H9 (cell line): ENCODE data around the gene RTP1. TPM values are rescaled to one million over a fixed set of nuclear protein-coding genes. Genes with fewer than 3 reads are reported as not detected.

Experiments
- DNase-seq: peaks from one replicate; pipeline ENCODE4 v3.0.0-alpha.2; 2017
- H2AFZ ChIP-seq: one replicate; pipeline ENCODE4 v1.6.1; 2013; ENCODE audit warnings: mild to moderate bottlenecking, low read length, control low read depth, moderate library complexity
- H2AK5ac ChIP-seq: 2 replicates; pipeline ENCODE4 v1.6.1; 2013; ENCODE audit warnings: low read length, control low read depth, mixed read lengths; ENCODE audit not compliant: insufficient read length
- H2BK120ac ChIP-seq: one replicate; pipeline ENCODE4 v1.6.1; 2013; ENCODE audit warnings: low read depth, mild to moderate bottlenecking, low read length, control low read depth, inconsistent platforms; ENCODE audit not compliant: poor library complexity, severe bottlenecking
- H2BK12ac ChIP-seq: 2 replicates; pipeline ENCODE4 v1.6.1; 2013; ENCODE audit warnings: low read length, control low read depth, mixed read lengths, low read depth; ENCODE audit not compliant: insufficient read length
- H2BK15ac ChIP-seq: 2 replicates; pipeline ENCODE4 v1.6.1; 2013; ENCODE audit warnings: low read depth, low read length, control low read depth
- H2BK20ac ChIP-seq: one replicate; pipeline ENCODE4 v1.6.1; 2013; ENCODE audit warnings: low read depth, mild to moderate bottlenecking, low read length, control low read depth, inconsistent platforms; ENCODE audit not compliant: poor library complexity, severe bottlenecking
- H2BK5ac ChIP-seq: 2 replicates; pipeline ENCODE4 v1.6.1; 2013; ENCODE audit warnings: low read length, control low read depth, mixed read lengths; ENCODE audit not compliant: insufficient read length
- H3K14ac ChIP-seq: 2 replicates; pipeline ENCODE4 v1.6.1; 2013; ENCODE audit warnings: low read length, control low read depth; ENCODE audit not compliant: insufficient read depth
- H3K18ac ChIP-seq: 2 replicates; pipeline ENCODE4 v1.6.1; 2013; ENCODE audit warnings: low read depth, mild to moderate bottlenecking, mixed read lengths, low read length, control low read depth; ENCODE audit not compliant: insufficient read length
- H3K23ac ChIP-seq: 2 replicates; pipeline ENCODE4 v1.6.1; 2013; ENCODE audit warnings: low read length, control low read depth, mixed read lengths, low read depth; ENCODE audit not compliant: insufficient read length
- H3K23me2 ChIP-seq: 2 replicates; pipeline ENCODE4 v1.6.1; 2013; ENCODE audit warnings: low read depth, mild to moderate bottlenecking, mixed read lengths, low read length, control low read depth; ENCODE audit not compliant: insufficient read length, poor library complexity, severe bottlenecking
- H3K27ac ChIP-seq: 2 replicates; pipeline ENCODE4 v1.5.1; 2013; ENCODE audit warnings: low read length, control low read depth, mixed read lengths, low read depth; ENCODE audit not compliant: insufficient read length
- H3K27me3 ChIP-seq: 2 replicates; pipeline ENCODE4 v1.6.1; 2013; ENCODE audit warnings: low read length, control low read depth, inconsistent platforms; ENCODE audit not compliant: insufficient read depth
- H3K4ac ChIP-seq: 2 replicates; pipeline ENCODE4 v1.6.1; 2013; ENCODE audit warnings: low read depth, mild to moderate bottlenecking, control low read depth, inconsistent platforms, low read length, moderate library complexity
- H3K4me1 ChIP-seq: 2 replicates; pipeline ENCODE4 v1.6.1; 2013; ENCODE audit warnings: low read length, control low read depth, inconsistent platforms; ENCODE audit not compliant: insufficient read depth
- H3K4me2 ChIP-seq: 2 replicates; pipeline ENCODE4 v1.6.1; 2013; ENCODE audit warnings: low read length, control low read depth, mixed read lengths; ENCODE audit not compliant: insufficient read length, insufficient read depth
- H3K56ac ChIP-seq: 2 replicates; pipeline ENCODE4 v1.6.1; 2013; ENCODE audit warnings: low read depth, mild to moderate bottlenecking, mixed read lengths, low read length, control low read depth; ENCODE audit not compliant: insufficient read length
- H3K79me1 ChIP-seq: 2 replicates; pipeline ENCODE4 v1.6.1; 2013; ENCODE audit warnings: low read depth, mild to moderate bottlenecking, moderate library complexity, low read length, control low read depth, inconsistent platforms; ENCODE audit not compliant: insufficient read depth, poor library complexity, severe bottlenecking
- H3K79me2 ChIP-seq: 2 replicates; pipeline ENCODE4 v1.6.1; 2013; ENCODE audit warnings: low read length, control low read depth, inconsistent platforms; ENCODE audit not compliant: insufficient read depth
- H3K9ac ChIP-seq: 2 replicates; pipeline ENCODE4 v1.6.1; 2013; ENCODE audit warnings: low read length, control low read depth, mixed read lengths; ENCODE audit not compliant: insufficient read length; ENCODE audit errors: extremely low read depth
- H3K9me3 ChIP-seq: one replicate; pipeline ENCODE4 v1.6.1; 2013; ENCODE audit warnings: low read depth, low read length, inconsistent platforms; ENCODE audit not compliant: control insufficient read depth
- H3T11ph ChIP-seq: one replicate; pipeline ENCODE4 v1.6.1; 2013; ENCODE audit warnings: mild to moderate bottlenecking, low read length, control low read depth, inconsistent platforms
- H4K20me1 ChIP-seq: one replicate; pipeline ENCODE4 v1.6.1; 2013; ENCODE audit not compliant: control insufficient read depth, insufficient read length, insufficient read depth
- H4K5ac ChIP-seq: 2 replicates; pipeline ENCODE4 v1.6.1; 2013; ENCODE audit warnings: low read depth, mild to moderate bottlenecking, mixed read lengths, low read length, control low read depth; ENCODE audit not compliant: insufficient read length
- H4K8ac ChIP-seq: replicated peaks from 2 replicates; pipeline ENCODE4 v1.6.1; 2013; ENCODE audit warnings: low read length, control low read depth, mixed read lengths, low read depth; ENCODE audit not compliant: insufficient read length
- H4K91ac ChIP-seq: 2 replicates; pipeline ENCODE4 v1.6.1; 2013; ENCODE audit warnings: low read depth, mild to moderate bottlenecking, moderate library complexity, mixed read lengths, low read length, control low read depth; ENCODE audit not compliant: insufficient read length
- H3K27ac Mint-ChIP-seq, 3 experiments: 2 replicates in 2 of 3; 3 replicates in 1 of 3; pipeline ENCODE4 v1.8.0; 2020 to 2021; ENCODE audit warnings: mixed read lengths in 3 of 3, mild to moderate bottlenecking in 1 of 3, moderate library complexity in 1 of 3
- H3K27me3 Mint-ChIP-seq: 2 replicates; pipeline ENCODE4 v1.8.0; 2021; ENCODE audit warnings: low read depth, mild to moderate bottlenecking, moderate library complexity, mixed read lengths
- H3K36me3 Mint-ChIP-seq, 3 experiments: 2 replicates in 2 of 3; 3 replicates in 1 of 3; pipeline ENCODE4 v1.8.0; 2020 to 2021; ENCODE audit warnings: low read depth in 3 of 3, mixed read lengths in 3 of 3; ENCODE audit not compliant: insufficient read depth in 1 of 3
- H3K4me1 Mint-ChIP-seq, 2 experiments: 2 replicates each; pipeline ENCODE4 v1.8.0; 2020; ENCODE audit warnings: mixed read lengths in 2 of 2
- H3K4me3 Mint-ChIP-seq, 2 experiments: 2 replicates in 1 of 2; 3 replicates in 1 of 2; pipeline ENCODE4 v1.8.0; 2020 to 2021; ENCODE audit warnings: mild to moderate bottlenecking in 2 of 2, mixed read lengths in 2 of 2, moderate library complexity in 1 of 2
- H3K9me3 Mint-ChIP-seq, 2 experiments: 2 replicates in 1 of 2; 3 replicates in 1 of 2; pipeline ENCODE4 v1.8.0; 2020; ENCODE audit warnings: mild to moderate bottlenecking in 2 of 2, mixed read lengths in 2 of 2, moderate library complexity in 1 of 2
- CTCF ChIP-seq: fragments of 200-600 bp; sonication (generic); conservative IDR thresholded peaks from 3 replicates; pipeline ENCODE4 v1.8.0; 2021; ENCODE audit warnings: antibody characterized with exemption, mild to moderate bottlenecking
- WGBS: extraction: QIAGEN DNeasy Blood & Tissue Kit; methylation state at CpG from one replicate; pipeline ENCODE4 v1.1.7; 2013; ENCODE audit warnings: missing lambda C conversion rate, low lambda C conversion rate, mixed read lengths; ENCODE audit not compliant: insufficient read length; ENCODE audit errors: extremely low coverage; 5-methylcytosine and 5-hydroxymethylcytosine counted together
- total RNA-seq: library from RNA; stranded (reverse); gene quantifications from 2 replicates; pipeline ENCODE4 v1.2.1, GENCODE V29; 2021

RTP1 gene
- total RNA-seq, 1 experiment from 2014 or later = 6.6 TPM

DNA sequence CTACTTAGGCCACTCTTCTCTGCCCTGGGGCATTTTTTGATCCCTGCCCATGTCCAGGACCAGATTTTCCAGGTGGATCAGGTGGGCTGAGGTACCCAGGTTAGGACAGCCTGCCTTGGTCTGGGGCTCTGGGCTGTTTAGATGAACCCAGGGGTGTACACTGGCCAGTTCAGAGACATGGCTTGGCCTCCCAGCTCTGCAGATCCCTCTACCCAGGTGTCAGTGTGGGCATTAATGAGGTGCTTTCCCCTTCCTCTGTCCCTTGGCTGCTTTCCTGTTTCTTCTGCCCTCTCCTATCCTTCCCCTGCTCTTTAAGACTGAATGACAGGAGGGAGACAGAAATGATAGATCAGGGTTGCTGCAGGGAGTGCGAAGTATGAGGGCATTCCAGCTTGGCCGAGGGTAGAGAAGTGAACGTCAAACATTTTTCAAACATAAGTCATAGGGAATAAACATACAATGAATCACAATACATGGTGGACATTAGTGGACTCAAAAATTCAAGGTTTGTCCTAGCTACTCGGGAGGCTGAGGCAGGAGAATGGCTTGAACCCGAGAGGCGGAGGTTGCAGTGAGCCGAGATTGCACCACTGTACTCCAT is 30.5 kb downstream of the RTP1 start:
- Histone ChIP-seq H4K91ac (no peak overlapping the region), H2BK20ac (no peak overlapping the region), H3K9me3 (no peaks in the 10 kb centered on the region), H3K23me2 (no peaks in the 10 kb centered on the region), H4K5ac (no peak overlapping the region), H3K4me1 (no peaks in the 10 kb centered on the region), H4K8ac (no peak overlapping the region), H3T11ph (no peak overlapping the region), H3K23ac (no peak overlapping the region), H3K56ac (no peak overlapping the region), H3K9ac (no peak overlapping the region), H2BK5ac (no peak overlapping the region), H2BK15ac (no peak overlapping the region), H4K20me1 (no peaks in the 10 kb centered on the region), H3K4ac (no peak overlapping the region), H3K14ac (no peak overlapping the region), H2AFZ (no peak overlapping the region), H3K27ac (no peak overlapping the region), H2AK5ac (no peak overlapping the region), H3K4me2 (no peak overlapping the region), H2BK12ac (no peak overlapping the region), H3K27me3 (no peaks in the 10 kb centered on the region), H3K79me2 (no peaks in the 10 kb centered on the region), H3K79me1 (no peaks in the 10 kb centered on the region), H2BK120ac (no peak overlapping the region), H3K18ac (no peak overlapping the region)
- H3K27me3 Mint-ChIP-seq = peaks cover 7% of the 10 kb centered on the region
- H3K4me1 Mint-ChIP-seq = peaks cover 0 to 6% of the 10 kb centered on the region in 2 experiments; a peak in 2 of 4 replicates
- WGBS = no CpG with 5 or more reads among the region's 7 CpGs
- no peak overlapping the region for H3K4me3 Mint-ChIP-seq
- H3K9me3 Mint-ChIP-seq = no peaks in the 10 kb centered on the region; a peak in 1 of 5 replicates
- DNase-seq = no peak
- no peak for TF ChIP-seq CTCF
- no peak overlapping the region; a peak in 1 of 7 replicates for H3K27ac Mint-ChIP-seq
- no peaks in the 10 kb centered on the region for H3K36me3 Mint-ChIP-seq
